ENCODE measurements around the gene F10. TPM values are rescaled to one million over a fixed set of nuclear protein-coding genes. Genes with fewer than 3 reads are reported as not detected.

Gene F10
- total RNA-seq, 1 donor from 2014 or later: 0.08 TPM

DNA sequence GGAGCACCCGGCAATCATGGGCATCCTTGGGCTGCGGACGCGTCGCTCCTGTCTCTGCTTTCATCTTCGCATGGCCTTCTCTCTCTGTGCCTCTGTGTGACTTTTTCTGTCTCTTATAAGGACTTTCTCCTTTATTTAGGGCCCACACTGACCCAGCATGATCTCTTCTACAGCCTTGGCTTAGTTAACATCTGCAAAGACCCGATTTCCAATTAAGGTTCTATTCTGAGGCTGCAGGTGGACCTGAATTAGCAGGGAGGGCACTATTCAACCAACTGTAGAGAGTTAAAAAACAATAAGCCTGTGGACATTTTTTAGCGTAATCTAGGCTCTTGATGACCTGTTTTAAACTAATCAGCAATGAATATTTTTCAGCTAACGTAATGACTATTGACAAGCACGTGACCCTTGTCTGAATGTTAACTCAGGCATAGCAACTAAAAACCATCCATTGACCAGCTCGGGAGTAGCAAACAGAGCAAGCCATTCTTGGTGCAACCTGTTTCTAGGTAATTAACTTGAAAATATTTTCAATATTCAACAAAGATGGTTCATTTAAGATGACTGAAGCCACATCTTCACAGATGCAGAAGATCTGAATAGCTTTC is 15.2 kb downstream of the F10 start:
- no peak for DNase-seq (ENCODE audit: low read depth)
- TF ChIP-seq, protein P1, sequence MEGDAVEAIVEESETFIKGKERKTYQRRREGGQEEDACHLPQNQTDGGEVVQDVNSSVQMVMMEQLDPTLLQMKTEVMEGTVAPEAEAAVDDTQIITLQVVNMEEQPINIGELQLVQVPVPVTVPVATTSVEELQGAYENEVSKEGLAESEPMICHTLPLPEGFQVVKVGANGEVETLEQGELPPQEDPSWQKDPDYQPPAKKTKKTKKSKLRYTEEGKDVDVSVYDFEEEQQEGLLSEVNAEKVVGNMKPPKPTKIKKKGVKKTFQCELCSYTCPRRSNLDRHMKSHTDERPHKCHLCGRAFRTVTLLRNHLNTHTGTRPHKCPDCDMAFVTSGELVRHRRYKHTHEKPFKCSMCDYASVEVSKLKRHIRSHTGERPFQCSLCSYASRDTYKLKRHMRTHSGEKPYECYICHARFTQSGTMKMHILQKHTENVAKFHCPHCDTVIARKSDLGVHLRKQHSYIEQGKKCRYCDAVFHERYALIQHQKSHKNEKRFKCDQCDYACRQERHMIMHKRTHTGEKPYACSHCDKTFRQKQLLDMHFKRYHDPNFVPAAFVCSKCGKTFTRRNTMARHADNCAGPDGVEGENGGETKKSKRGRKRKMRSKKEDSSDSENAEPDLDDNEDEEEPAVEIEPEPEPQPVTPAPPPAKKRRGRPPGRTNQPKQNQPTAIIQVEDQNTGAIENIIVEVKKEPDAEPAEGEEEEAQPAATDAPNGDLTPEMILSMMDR (IDR thresholded peaks at IDR 0.05; ENCODE audit: insufficient read depth, low read length, poor library complexity, severe bottlenecking): no peak
- H3K4me3 ChIP-seq (ENCODE audit: low read depth, low read length): no peak overlapping the region
- H3K27me3 ChIP-seq (ENCODE audit: control insufficient read depth, insufficient read depth, low read length): peaks cover 8% of the 10 kb centered on the region
- H3K36me3 ChIP-seq (ENCODE audit: control insufficient read depth, insufficient read depth, low read length): no peaks in the 10 kb centered on the region

DNA sequence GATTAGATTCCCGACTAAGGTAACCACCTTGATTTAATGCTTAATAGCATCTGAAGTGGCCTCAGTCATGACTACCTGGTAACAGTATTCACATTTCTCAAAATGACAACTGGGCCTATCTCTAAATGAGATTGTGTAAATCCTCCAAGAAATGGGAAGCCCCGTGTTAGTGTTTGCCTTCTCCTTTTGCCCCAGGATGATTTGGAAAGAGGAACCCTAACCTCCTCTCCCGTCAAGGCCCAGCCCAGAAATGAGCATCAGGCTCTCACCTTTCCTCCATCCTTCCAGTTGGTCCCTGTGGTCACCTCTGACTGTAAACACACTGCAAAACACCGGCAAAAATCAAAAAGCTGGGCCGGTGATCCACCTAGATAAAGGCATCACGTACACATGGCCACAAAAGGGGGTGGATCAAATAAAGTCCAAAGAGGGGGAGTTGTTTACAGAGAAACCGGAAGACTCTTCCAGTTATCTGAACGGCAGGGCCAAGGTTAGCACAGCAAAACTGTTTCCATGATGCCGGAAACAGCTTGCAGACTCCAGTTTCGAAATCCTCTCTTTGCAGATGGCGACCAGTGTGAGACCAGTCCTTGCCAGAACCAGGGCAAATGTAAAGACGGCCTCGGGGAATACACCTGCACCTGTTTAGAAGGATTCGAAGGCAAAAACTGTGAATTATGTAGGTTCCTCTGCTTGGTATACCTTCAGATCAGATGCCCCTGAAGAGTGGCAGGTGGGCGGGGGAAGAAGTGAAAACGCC is 16.4 kb downstream of the F10 start:
- Histone ChIP-seq H3K27me3 (ENCODE audit: control insufficient read depth, insufficient read depth, low read length) (peaks cover 8% of the 10 kb centered on the region), H3K4me3 (ENCODE audit: low read depth, low read length) (no peak overlapping the region), H3K36me3 (ENCODE audit: control insufficient read depth, insufficient read depth, low read length) (no peaks in the 10 kb centered on the region)
- no peak for DNase-seq (ENCODE audit: low read depth)
- TF ChIP-seq, protein P1 (IDR thresholded peaks at IDR 0.05; ENCODE audit: insufficient read depth, low read length, poor library complexity, severe bottlenecking): no peak

DNA sequence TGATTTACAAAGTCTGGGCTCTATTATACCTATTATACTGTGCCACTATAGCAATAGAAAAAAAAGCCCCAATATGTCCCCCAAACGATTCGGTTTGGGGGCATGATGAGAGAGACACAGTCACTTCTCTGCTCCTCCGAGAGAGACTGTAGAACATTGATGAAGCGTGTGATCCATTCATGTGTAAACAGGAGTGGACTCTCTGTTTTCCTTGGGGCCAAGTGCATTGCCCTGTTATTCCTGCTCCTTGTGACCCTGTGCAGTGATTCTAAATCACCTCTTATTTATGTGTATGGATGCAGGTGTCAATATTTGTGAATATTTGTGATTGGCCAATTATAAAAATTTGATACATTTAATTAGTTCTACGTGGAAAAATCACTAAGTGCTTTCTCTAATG is 17.0 kb downstream of the F10 start:
- TF ChIP-seq, protein P1 (IDR thresholded peaks at IDR 0.05; ENCODE audit: insufficient read depth, low read length, poor library complexity, severe bottlenecking): no peak
- DNase-seq (ENCODE audit: low read depth): no peak
- Histone ChIP-seq H3K27me3 (ENCODE audit: control insufficient read depth, insufficient read depth, low read length) (peaks cover 8% of the 10 kb centered on the region), H3K36me3 (ENCODE audit: control insufficient read depth, insufficient read depth, low read length) (no peaks in the 10 kb centered on the region), H3K4me3 (ENCODE audit: low read depth, low read length) (no peak overlapping the region)

GRCh38 chr13:113140677-113141600 is 18.3 kb downstream of the F10 start:
- TF ChIP-seq, protein P1 (IDR thresholded peaks at IDR 0.05; ENCODE audit: insufficient read depth, low read length, poor library complexity, severe bottlenecking): no peak
- DNase-seq (ENCODE audit: low read depth): no peak
- no peak overlapping the region for H3K4me3 ChIP-seq (ENCODE audit: low read depth, low read length)

DNA sequence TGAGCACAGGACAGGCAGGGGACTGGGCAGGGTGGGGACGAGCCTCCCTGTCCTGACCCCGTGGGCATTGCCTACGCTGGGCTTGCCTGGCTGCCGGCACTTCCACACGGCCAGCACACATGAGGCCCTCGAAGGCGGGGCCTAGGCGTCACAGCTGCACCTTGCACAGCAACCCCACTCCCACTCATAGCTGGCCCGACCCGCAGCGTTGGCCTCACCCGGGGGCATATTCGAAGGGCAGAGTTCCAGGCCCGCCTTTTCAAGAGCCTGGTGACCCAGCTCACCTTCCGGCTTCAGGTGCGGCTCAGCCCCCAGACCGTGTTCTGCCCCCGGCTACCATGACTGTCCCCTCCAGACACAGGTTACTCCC is 19.0 kb downstream of the F10 start:
- H3K27me3 ChIP-seq (ENCODE audit: control insufficient read depth, insufficient read depth, low read length): peaks cover 8% of the 10 kb centered on the region
- DNase-seq (ENCODE audit: low read depth): no peak
- TF ChIP-seq, protein P1 (IDR thresholded peaks at IDR 0.05; ENCODE audit: insufficient read depth, low read length, poor library complexity, severe bottlenecking): no peak
- H3K36me3 ChIP-seq (ENCODE audit: control insufficient read depth, insufficient read depth, low read length): no peaks in the 10 kb centered on the region
- no peak overlapping the region for H3K4me3 ChIP-seq (ENCODE audit: low read depth, low read length)

More at GRCh38 chr13:113140677-113141600, 18.3 kb downstream of the F10 start:
- Histone ChIP-seq H3K36me3 (ENCODE audit: control insufficient read depth, insufficient read depth, low read length) (no peaks in the 10 kb centered on the region), H3K27me3 (ENCODE audit: control insufficient read depth, insufficient read depth, low read length) (peaks cover 8% of the 10 kb centered on the region)

Measured in kidney epithelial cell (primary cell).